ENCODE results near the gene MAST2. TPM values are rescaled to one million over a fixed set of nuclear protein-coding genes. Genes with fewer than 3 reads are reported as not detected.
A peak's percentile ranks its signal among the peaks of the same experiment; 100 is the strongest.

MAST2 gene
- total RNA-seq, 1 experiment from 2014 or later: 37.2 TPM

- TF ChIP-seq ZNF281 (CRISPR knock-in tag; IDR thresholded peaks at IDR 0.05) (no peak), FOXP1 (CRISPR knock-in tag; IDR thresholded peaks at IDR 0.05; ENCODE audit: borderline replicate concordance) (no peak), TCF7 (CRISPR knock-in tag; IDR thresholded peaks at IDR 0.05; ENCODE audit: low read depth) (no peak), GRHL2 (CRISPR knock-in tag; IDR thresholded peaks at IDR 0.05; ENCODE audit: insufficient replicate concordance, severe bottlenecking) (no peak), MAX (CRISPR knock-in tag; IDR thresholded peaks at IDR 0.05) (no peak), ZNF232 (CRISPR knock-in tag; IDR thresholded peaks at IDR 0.05) (no peak), OVOL2 (CRISPR knock-in tag; IDR thresholded peaks at IDR 0.05; ENCODE audit: borderline replicate concordance) (no peak), ATF1 (CRISPR knock-in tag; IDR thresholded peaks at IDR 0.05) (no peak), ZNF532 (CRISPR knock-in tag; IDR thresholded peaks at IDR 0.05; ENCODE audit: borderline replicate concordance) (no peak), MLX (CRISPR knock-in tag; IDR thresholded peaks at IDR 0.05) (no peak)
Measured at GRCh38 chr1:46026531-46026930, 223.1 kb downstream of the MAST2 start (continued).

GRCh38 chr1:46027788-46028573, 224.6 kb downstream of the MAST2 start:
- H3K36me3 Mint-ChIP-seq: peaks cover 48% of the 10 kb centered on the region
- H3K4me1 Mint-ChIP-seq: no peaks in the 10 kb centered on the region
- no peak overlapping the region for H3K4me3 Mint-ChIP-seq
- ChIA-PET POLR2A (no interaction called here), CTCF (no interaction called here)
- peaks cover 5% of the 10 kb centered on the region; the same call in 1 of the 2 replicates for H3K9me3 Mint-ChIP-seq
- H3K27me3 Mint-ChIP-seq (ENCODE audit: low read depth): no peaks in the 10 kb centered on the region
- TF ChIP-seq ZNF121 (CRISPR knock-in tag; IDR thresholded peaks at IDR 0.05): peak; percentile 56; the same call in 1 of the 2 replicates
- no peak for TF ChIP-seq PRDM15 (CRISPR knock-in tag; IDR thresholded peaks at IDR 0.05)
- ATAC-seq (no peak), DNase-seq (ENCODE audit: low spot score) (no peak)
- H3K27ac Mint-ChIP-seq: no peak overlapping the region
